GM18508 (cell line): ENCODE results near the gene PNMA8C.
"Not testable (repeated sequence)": the region's sequence is repeated elsewhere in the genome, so short reads cannot be mapped to it uniquely, and the experiment has no call there.

Experiments
- ATAC-seq: cut with Tn5 transposase; IDR thresholded peaks from one replicate; pipeline ENCODE4 v1.9.1; 2021; ENCODE audit warnings: moderate number of reproducible peaks; ENCODE audit not compliant: insufficient read depth, unreplicated experiment

Gene PNMA8C

GRCh38 chr19:46412650-46413261, 16.0 kb downstream of the PNMA8C start:
- ATAC-seq, result no peak

- no peak for ATAC-seq
These were observed 16.6 kb downstream of the PNMA8C start for GRCh38 chr19:46411925-46412649.

- ATAC-seq, result no peak
These were observed 17.4 kb downstream of the PNMA8C start for GRCh38 chr19:46411088-46411924.

GRCh38 chr19:46410205-46411087, 18.3 kb downstream of the PNMA8C start:
- ATAC-seq, result no peak

- ATAC-seq, result no peak
These were observed 19.5 kb downstream of the PNMA8C start for GRCh38 chr19:46409191-46409590.

DNA sequence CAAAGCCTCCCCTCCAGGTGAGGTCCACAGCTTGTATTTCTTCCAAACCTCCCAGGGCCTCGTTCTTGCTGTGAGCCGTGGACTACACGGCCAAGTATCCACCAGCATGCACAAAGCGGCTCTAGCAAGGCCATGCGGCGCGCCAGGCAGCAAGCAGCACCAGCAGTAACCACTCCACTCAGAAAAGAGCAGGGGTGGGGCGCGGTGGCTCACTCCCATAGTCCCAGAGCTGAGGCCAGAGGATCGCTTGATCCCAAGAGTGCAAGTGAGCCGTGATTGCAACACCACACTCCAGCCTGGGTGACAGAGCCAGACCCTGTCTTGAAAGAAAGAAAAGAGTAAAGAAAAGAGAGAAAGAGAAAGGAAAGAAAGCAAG, 20.1 kb downstream of the PNMA8C start:
- ATAC-seq, result no peak

GRCh38 chr19:46407856-46408663, 20.7 kb downstream of the PNMA8C start:
- ATAC-seq, result no peak

GRCh38 chr19:46406976-46407375, 21.8 kb downstream of the PNMA8C start:
- no peak for ATAC-seq

DNA sequence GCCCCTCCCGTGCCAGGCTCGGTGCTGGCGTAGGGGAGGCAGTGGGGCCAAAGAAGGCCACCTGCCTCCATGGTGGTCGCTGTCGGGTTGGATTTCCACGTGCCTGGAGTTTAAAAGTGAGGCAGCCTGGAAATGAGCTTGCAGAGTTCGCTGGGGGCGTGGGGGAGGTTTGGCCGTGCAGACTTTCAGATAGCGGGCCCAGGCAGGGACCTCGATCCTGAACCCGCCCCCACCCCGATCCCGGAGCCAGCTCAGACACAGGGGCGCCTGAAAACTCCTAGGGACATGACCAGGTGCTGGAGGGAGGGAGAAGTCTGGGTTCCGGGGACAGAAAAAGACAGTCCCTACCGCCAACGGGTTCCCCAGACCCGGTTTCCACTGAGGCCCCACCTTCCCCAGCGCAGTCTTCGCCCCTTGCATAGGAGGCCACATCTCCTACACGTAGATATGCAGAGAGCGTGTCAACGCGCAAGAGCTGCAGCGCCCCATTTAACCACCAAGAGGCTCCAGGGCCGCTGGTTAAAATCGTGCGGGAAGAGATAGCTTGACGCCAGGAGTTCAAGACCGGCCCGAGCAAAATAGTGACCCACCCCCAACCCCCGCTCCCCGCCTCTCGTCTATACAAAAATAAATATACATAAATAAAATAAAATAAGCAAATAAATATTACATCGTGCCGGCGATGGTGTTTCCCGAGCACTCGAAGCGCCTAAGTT, 23.8 kb downstream of the PNMA8C start:
- no peak for ATAC-seq

- ATAC-seq, result no peak
These were observed 24.5 kb downstream of the PNMA8C start for GRCh38 chr19:46404055-46404752.

DNA sequence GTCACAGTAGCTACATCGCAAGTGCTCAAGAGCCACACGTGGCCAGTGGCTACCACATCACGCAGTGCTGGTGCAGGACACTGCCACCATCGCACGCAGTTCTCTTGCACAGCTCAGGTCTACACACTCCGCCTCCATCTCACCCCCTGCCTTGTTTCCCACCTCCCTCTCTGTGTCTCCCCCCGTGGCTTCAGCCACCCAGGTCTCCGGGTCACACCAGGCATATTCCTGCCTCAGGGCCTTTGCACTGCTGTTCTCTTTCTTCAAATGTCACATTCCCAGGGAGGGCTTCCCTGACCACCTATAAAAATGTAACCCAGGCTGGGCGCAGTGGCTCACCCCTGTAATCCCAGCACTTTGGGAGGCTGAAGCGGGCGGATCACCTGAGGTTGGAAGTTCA, 26.0 kb downstream of the PNMA8C start:
- ATAC-seq, result no peak

GRCh38 chr19:46397801-46398479, 30.8 kb downstream of the PNMA8C start:
- not testable (repeated sequence) for ATAC-seq

DNA sequence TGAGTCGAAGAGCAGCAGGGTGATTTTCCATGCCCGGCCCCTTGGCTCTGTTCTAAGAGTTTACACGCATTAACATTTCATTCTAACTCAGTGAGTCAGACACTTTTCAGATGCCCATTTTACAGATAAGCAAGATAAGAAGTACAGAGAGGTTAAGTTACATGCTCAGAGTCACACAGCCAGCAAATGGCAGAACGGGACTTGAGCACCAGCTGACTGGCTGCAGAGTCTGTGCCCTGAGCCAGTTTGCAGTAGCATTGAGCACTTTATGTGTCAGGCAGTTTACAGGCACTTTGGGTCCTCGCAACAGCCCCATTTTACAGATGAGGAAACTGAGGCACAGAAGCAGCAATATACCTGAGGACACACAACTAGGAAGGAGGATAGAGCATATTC, 34.3 kb downstream of the PNMA8C start:
- no peak for ATAC-seq

DNA sequence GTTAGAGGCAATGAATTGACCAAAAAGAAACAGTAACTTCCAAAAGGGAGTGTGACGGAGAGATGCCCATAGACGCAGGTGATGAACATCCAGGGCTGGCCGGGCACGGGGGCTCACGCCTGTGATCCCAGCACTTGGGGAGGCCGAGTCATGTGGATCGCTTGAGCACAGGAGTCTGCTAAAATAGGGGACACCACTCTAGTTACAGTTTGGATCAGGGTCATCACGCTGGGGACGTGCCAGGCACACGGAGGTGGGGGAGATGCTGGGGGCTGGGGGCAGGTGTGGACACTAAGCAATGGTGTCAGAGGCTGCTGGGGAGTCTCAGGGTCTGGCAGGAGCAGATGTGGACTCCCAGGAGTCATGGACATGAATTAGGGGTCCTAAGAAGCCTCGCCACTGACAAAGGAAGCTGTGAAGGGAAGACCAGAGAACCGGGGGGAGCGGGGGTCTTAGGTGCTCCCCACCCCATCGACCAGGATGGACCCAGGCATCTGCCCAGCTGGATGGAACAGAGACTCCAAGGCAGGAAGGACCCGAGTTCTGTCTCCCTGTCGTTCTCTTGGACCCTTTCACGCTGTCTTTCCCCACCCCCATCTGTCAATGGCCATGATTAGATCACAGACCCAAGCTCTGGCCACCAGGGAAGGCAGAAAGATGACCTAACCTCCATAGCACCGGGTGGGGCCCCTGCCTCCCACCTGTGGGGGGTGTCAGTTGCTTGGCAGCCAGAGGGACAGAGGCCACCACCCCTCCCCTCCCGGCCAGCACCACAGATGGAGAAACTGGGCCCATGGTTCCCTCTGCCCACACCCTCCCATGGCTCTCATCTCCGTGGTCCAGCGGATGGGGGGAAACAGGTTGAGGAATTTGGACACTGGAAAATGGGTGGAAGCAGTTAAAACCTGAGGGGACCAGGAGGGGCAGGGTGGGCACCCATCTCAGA, 35.0 kb downstream of the PNMA8C start:
- ATAC-seq, result no peak

GRCh38 chr19:46392837-46393236, 35.9 kb downstream of the PNMA8C start:
- no peak for ATAC-seq

GRCh38 chr19:46392252-46392801, 36.4 kb downstream of the PNMA8C start:
- ATAC-seq, result no peak
